ENCODE results near the gene NELL1.

Gene NELL1

GRCh38 chr11:21480240-21480639, 810.9 kb downstream of the NELL1 start:
- no peaks in the 10 kb centered on the region for H3F3A ChIP-seq (ENCODE audit: control insufficient read depth, insufficient read depth)
- H3K36me3 ChIP-seq (ENCODE audit: control insufficient read depth, low read length), result no peaks in the 10 kb centered on the region
- H3K79me2 ChIP-seq (ENCODE audit: control insufficient read depth, low read length), result no peaks in the 10 kb centered on the region
- no peak overlapping the region for H3K4me3 ChIP-seq (ENCODE audit: low read length)
- H3K27ac ChIP-seq (ENCODE audit: low read depth, low read length), result no peak overlapping the region
- H4K20me1 ChIP-seq (ENCODE audit: control insufficient read depth, insufficient read depth, low read depth, low read length), result no peaks in the 10 kb centered on the region
- no peak overlapping the region for H3K4me2 ChIP-seq (ENCODE audit: low read length)
- H3K9me3 ChIP-seq (ENCODE audit: control insufficient read depth, insufficient read depth, low read length), result no peaks in the 10 kb centered on the region
- TF ChIP-seq EZH2phosphoT487 (IDR thresholded peaks at IDR 0.05; ENCODE audit: borderline replicate concordance, low read length), result no peak
- TF ChIP-seq CTCF (IDR thresholded peaks at IDR 0.05; ENCODE audit: low read depth, low read length, poor library complexity, severe bottlenecking), result no peak
- no peaks in the 10 kb centered on the region for H3K9me2 ChIP-seq (replicated peaks; ENCODE audit: control insufficient read depth, low read length)
- no peaks in the 10 kb centered on the region for H3K27me3 ChIP-seq (ENCODE audit: control insufficient read depth, low read length)
- no peaks in the 10 kb centered on the region for H3K4me1 ChIP-seq (ENCODE audit: control insufficient read depth, low read length)

GRCh38 chr11:21481255-21481654, 811.9 kb downstream of the NELL1 start:
- Histone ChIP-seq H3K36me3 (ENCODE audit: control insufficient read depth, low read length) (no peaks in the 10 kb centered on the region), H3F3A (ENCODE audit: control insufficient read depth, insufficient read depth) (no peaks in the 10 kb centered on the region), H3K4me1 (ENCODE audit: control insufficient read depth, low read length) (no peaks in the 10 kb centered on the region), H3K27ac (ENCODE audit: low read depth, low read length) (no peak overlapping the region), H3K27me3 (ENCODE audit: control insufficient read depth, low read length) (no peaks in the 10 kb centered on the region), H4K20me1 (ENCODE audit: control insufficient read depth, insufficient read depth, low read depth, low read length) (no peaks in the 10 kb centered on the region), H3K9me3 (ENCODE audit: control insufficient read depth, insufficient read depth, low read length) (no peaks in the 10 kb centered on the region), H3K9me2 (replicated peaks; ENCODE audit: control insufficient read depth, low read length) (no peaks in the 10 kb centered on the region), H3K4me3 (ENCODE audit: low read length) (no peak overlapping the region), H3K4me2 (ENCODE audit: low read length) (no peak overlapping the region), H3K79me2 (ENCODE audit: control insufficient read depth, low read length) (no peaks in the 10 kb centered on the region)
- TF ChIP-seq CTCF (IDR thresholded peaks at IDR 0.05; ENCODE audit: low read depth, low read length, poor library complexity, severe bottlenecking), result no peak
- TF ChIP-seq EZH2phosphoT487 (IDR thresholded peaks at IDR 0.05; ENCODE audit: borderline replicate concordance, low read length), result no peak

GRCh38 chr11:21484039-21484438, 814.7 kb downstream of the NELL1 start:
- H3K79me2 ChIP-seq (ENCODE audit: control insufficient read depth, low read length), result no peaks in the 10 kb centered on the region
- no peak for TF ChIP-seq EZH2phosphoT487 (IDR thresholded peaks at IDR 0.05; ENCODE audit: borderline replicate concordance, low read length)
- no peak for TF ChIP-seq CTCF (IDR thresholded peaks at IDR 0.05; ENCODE audit: low read depth, low read length, poor library complexity, severe bottlenecking)
- H3K4me3 ChIP-seq (ENCODE audit: low read length), result no peak overlapping the region
- H4K20me1 ChIP-seq (ENCODE audit: control insufficient read depth, insufficient read depth, low read depth, low read length), result no peaks in the 10 kb centered on the region
- no peaks in the 10 kb centered on the region for H3K27me3 ChIP-seq (ENCODE audit: control insufficient read depth, low read length)
- H3K4me1 ChIP-seq (ENCODE audit: control insufficient read depth, low read length), result no peaks in the 10 kb centered on the region
- no peaks in the 10 kb centered on the region for H3F3A ChIP-seq (ENCODE audit: control insufficient read depth, insufficient read depth)
- no peaks in the 10 kb centered on the region for H3K36me3 ChIP-seq (ENCODE audit: control insufficient read depth, low read length)
- H3K9me2 ChIP-seq (replicated peaks; ENCODE audit: control insufficient read depth, low read length), result no peaks in the 10 kb centered on the region
- H3K27ac ChIP-seq (ENCODE audit: low read depth, low read length), result no peak overlapping the region
- H3K9me3 ChIP-seq (ENCODE audit: control insufficient read depth, insufficient read depth, low read length), result no peaks in the 10 kb centered on the region
- H3K4me2 ChIP-seq (ENCODE audit: low read length), result no peak overlapping the region

GRCh38 chr11:21485006-21485405, 815.6 kb downstream of the NELL1 start:
- TF ChIP-seq CTCF (IDR thresholded peaks at IDR 0.05; ENCODE audit: low read depth, low read length, poor library complexity, severe bottlenecking) (no peak), EZH2phosphoT487 (IDR thresholded peaks at IDR 0.05; ENCODE audit: borderline replicate concordance, low read length) (no peak)
- H3K27me3 ChIP-seq (ENCODE audit: control insufficient read depth, low read length), result no peaks in the 10 kb centered on the region
- no peaks in the 10 kb centered on the region for H4K20me1 ChIP-seq (ENCODE audit: control insufficient read depth, insufficient read depth, low read depth, low read length)
- H3F3A ChIP-seq (ENCODE audit: control insufficient read depth, insufficient read depth), result no peaks in the 10 kb centered on the region
- no peaks in the 10 kb centered on the region for H3K9me3 ChIP-seq (ENCODE audit: control insufficient read depth, insufficient read depth, low read length)
- H3K9me2 ChIP-seq (replicated peaks; ENCODE audit: control insufficient read depth, low read length), result no peaks in the 10 kb centered on the region
- H3K79me2 ChIP-seq (ENCODE audit: control insufficient read depth, low read length), result no peaks in the 10 kb centered on the region
- H3K4me2 ChIP-seq (ENCODE audit: low read length), result no peak overlapping the region
- H3K4me3 ChIP-seq (ENCODE audit: low read length), result no peak overlapping the region
- H3K4me1 ChIP-seq (ENCODE audit: control insufficient read depth, low read length), result no peaks in the 10 kb centered on the region
- H3K36me3 ChIP-seq (ENCODE audit: control insufficient read depth, low read length), result no peaks in the 10 kb centered on the region
- H3K27ac ChIP-seq (ENCODE audit: low read depth, low read length), result no peak overlapping the region
